DOHH2 (cell line): ENCODE measurements around the gene KDM1A.

Experiments
- CTCF ChIP-seq: fragments of 200-600 bp; sonication (generic); IDR thresholded peaks from one replicate; pipeline ENCODE4 v1.5.1; 2014; ENCODE audit warnings: antibody characterized with exemption, mild to moderate bottlenecking, low read depth, low read length; ENCODE audit not compliant: poor library complexity, severe bottlenecking
- EZH2phosphoT487 ChIP-seq: fragments of 200-600 bp; sonication (generic); IDR thresholded peaks from 2 replicates; pipeline ENCODE4 v1.6.1; 2017; ENCODE audit warnings: borderline replicate concordance, mild to moderate bottlenecking, antibody characterized with exemption, low read length, moderate library complexity, mixed read lengths

GRCh38 chr1:22971161-22971560 is 48.1 kb upstream of the KDM1A start:
- TF ChIP-seq CTCF (no peak), EZH2phosphoT487 (no peak)
